Neural progenitor cell (in vitro differentiated cells): Measurements from ENCODE around the gene NOG. TPM values are rescaled to one million over a fixed set of nuclear protein-coding genes. Genes with fewer than 3 reads are reported as not detected.

ENCODE experiments used
- DNase-seq: peaks from one replicate; pipeline ENCODE4 v3.0.0-alpha.2; 2016; ENCODE audit warnings: low spot score
- H2AFZ ChIP-seq: fragments of 200-600 bp; sonication (generic); replicated peaks from 2 replicates; pipeline ENCODE4 v1.6.1; 2016; ENCODE audit warnings: antibody characterized with exemption
- H3F3A ChIP-seq: fragments of 200-600 bp; sonication (generic); 2 replicates; pipeline ENCODE4 v1.6.1; 2016; ENCODE audit warnings: antibody characterized with exemption, low read depth
- H3K27ac ChIP-seq: fragments of 200-600 bp; sonication (generic); 2 replicates; pipeline ENCODE4 v1.5.1; 2016; ENCODE audit warnings: mild to moderate bottlenecking
- H3K27me3 ChIP-seq: fragments of 200-600 bp; sonication (generic); 2 replicates; pipeline ENCODE4 v1.6.1; 2016; ENCODE audit warnings: mild to moderate bottlenecking, moderate library complexity
- H3K36me3 ChIP-seq: fragments of 200-600 bp; sonication (generic); 2 replicates; pipeline ENCODE4 v1.5.1; 2016
- H3K4me1 ChIP-seq: fragments of 200-600 bp; sonication (generic); 2 replicates; pipeline ENCODE4 v1.6.1; 2016; ENCODE audit warnings: mixed run types
- H3K4me2 ChIP-seq: fragments of 200-600 bp; sonication (generic); 2 replicates; pipeline ENCODE4 v1.6.1; 2016
- H3K4me3 ChIP-seq: fragments of 200-600 bp; sonication (generic); 2 replicates; pipeline ENCODE4 v1.5.1; 2016
- H3K79me2 ChIP-seq: fragments of 200-600 bp; sonication (generic); 2 replicates; pipeline ENCODE4 v1.6.1; 2016; ENCODE audit warnings: low read depth
- H3K9ac ChIP-seq: fragments of 200-600 bp; sonication (generic); 2 replicates; pipeline ENCODE4 v1.6.1; 2016
- H3K9me3 ChIP-seq: fragments of 200-600 bp; sonication (generic); 2 replicates; pipeline ENCODE4 v1.5.1; 2016; ENCODE audit warnings: low read depth
- H4K20me1 ChIP-seq: fragments of 200-600 bp; sonication (generic); 2 replicates; pipeline ENCODE4 v1.6.1; 2016; ENCODE audit warnings: low read depth
- H3K27ac Mint-ChIP-seq: 3 replicates; pipeline ENCODE4 v1.8.0; 2021; ENCODE audit warnings: mixed read lengths
- H3K27me3 Mint-ChIP-seq: 2 replicates; pipeline ENCODE4 v1.8.0; 2022; ENCODE audit warnings: low read depth, mild to moderate bottlenecking, inconsistent platforms, moderate library complexity, mixed read lengths; ENCODE audit not compliant: insufficient read depth
- H3K36me3 Mint-ChIP-seq: 3 replicates; pipeline ENCODE4 v1.8.0; 2021; ENCODE audit warnings: mixed read lengths
- H3K4me1 Mint-ChIP-seq: 3 replicates; pipeline ENCODE4 v1.8.0; 2021; ENCODE audit warnings: mixed read lengths
- H3K4me3 Mint-ChIP-seq: 3 replicates; pipeline ENCODE4 v1.8.0; 2021; ENCODE audit warnings: mild to moderate bottlenecking, moderate library complexity, mixed read lengths
- H3K9me3 Mint-ChIP-seq: 3 replicates; pipeline ENCODE4 v1.8.0; 2020; ENCODE audit warnings: mixed read lengths
- EZH2 ChIP-seq: fragments of 200-600 bp; sonication (generic); IDR thresholded peaks from 2 replicates; pipeline ENCODE4 v1.6.1; 2017; ENCODE audit warnings: antibody characterized with exemption, mild to moderate bottlenecking, moderate library complexity
- EZH2phosphoT487 ChIP-seq: fragments of 200-600 bp; sonication (generic); IDR thresholded peaks from 2 replicates; pipeline ENCODE4 v1.6.1; 2017; ENCODE audit warnings: antibody characterized with exemption
- total RNA-seq: library from RNA; depleted of rRNA; stranded (reverse); fragments of >200 nt; gene quantifications from 2 replicates; pipeline ENCODE4 v1.2.3, GENCODE V29; 2015; ENCODE audit warnings: low replicate concordance
- TF ChIP-seq, protein P1 (sequence below): fragments of 200-600 bp; sonication (generic); IDR thresholded peaks from 2 replicates; pipeline ENCODE4 v1.5.1; 2017; ENCODE audit warnings: antibody characterized with exemption, mild to moderate bottlenecking

Gene NOG
- total RNA-seq, 1 donor from 2014 or later: 0.34 TPM

GRCh38 chr17:56610321-56610720 lies 16.8 kb downstream of the NOG start:
- Histone ChIP-seq H3K4me2 (no peak overlapping the region), H3K9ac (no peak overlapping the region), H3K27me3 (no peaks in the 10 kb centered on the region), H3K4me1 (no peaks in the 10 kb centered on the region), H3F3A (no peaks in the 10 kb centered on the region), H3K79me2 (no peaks in the 10 kb centered on the region), H3K27ac (no peak overlapping the region), H3K36me3 (no peaks in the 10 kb centered on the region), H2AFZ (no peak overlapping the region), H3K9me3 (no peaks in the 10 kb centered on the region), H3K4me3 (no peak overlapping the region), H4K20me1 (no peaks in the 10 kb centered on the region)
- TF ChIP-seq, protein P1, sequence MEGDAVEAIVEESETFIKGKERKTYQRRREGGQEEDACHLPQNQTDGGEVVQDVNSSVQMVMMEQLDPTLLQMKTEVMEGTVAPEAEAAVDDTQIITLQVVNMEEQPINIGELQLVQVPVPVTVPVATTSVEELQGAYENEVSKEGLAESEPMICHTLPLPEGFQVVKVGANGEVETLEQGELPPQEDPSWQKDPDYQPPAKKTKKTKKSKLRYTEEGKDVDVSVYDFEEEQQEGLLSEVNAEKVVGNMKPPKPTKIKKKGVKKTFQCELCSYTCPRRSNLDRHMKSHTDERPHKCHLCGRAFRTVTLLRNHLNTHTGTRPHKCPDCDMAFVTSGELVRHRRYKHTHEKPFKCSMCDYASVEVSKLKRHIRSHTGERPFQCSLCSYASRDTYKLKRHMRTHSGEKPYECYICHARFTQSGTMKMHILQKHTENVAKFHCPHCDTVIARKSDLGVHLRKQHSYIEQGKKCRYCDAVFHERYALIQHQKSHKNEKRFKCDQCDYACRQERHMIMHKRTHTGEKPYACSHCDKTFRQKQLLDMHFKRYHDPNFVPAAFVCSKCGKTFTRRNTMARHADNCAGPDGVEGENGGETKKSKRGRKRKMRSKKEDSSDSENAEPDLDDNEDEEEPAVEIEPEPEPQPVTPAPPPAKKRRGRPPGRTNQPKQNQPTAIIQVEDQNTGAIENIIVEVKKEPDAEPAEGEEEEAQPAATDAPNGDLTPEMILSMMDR: no peak
- TF ChIP-seq EZH2 (no peak), EZH2phosphoT487 (no peak)
- Mint-ChIP-seq H3K36me3 (no peaks in the 10 kb centered on the region), H3K9me3 (peaks cover 3% of the 10 kb centered on the region), H3K27ac (no peak overlapping the region), H3K4me1 (peaks cover 15% of the 10 kb centered on the region), H3K4me3 (no peak overlapping the region), H3K27me3 (no peaks in the 10 kb centered on the region)
- no peak for DNase-seq

DNA sequence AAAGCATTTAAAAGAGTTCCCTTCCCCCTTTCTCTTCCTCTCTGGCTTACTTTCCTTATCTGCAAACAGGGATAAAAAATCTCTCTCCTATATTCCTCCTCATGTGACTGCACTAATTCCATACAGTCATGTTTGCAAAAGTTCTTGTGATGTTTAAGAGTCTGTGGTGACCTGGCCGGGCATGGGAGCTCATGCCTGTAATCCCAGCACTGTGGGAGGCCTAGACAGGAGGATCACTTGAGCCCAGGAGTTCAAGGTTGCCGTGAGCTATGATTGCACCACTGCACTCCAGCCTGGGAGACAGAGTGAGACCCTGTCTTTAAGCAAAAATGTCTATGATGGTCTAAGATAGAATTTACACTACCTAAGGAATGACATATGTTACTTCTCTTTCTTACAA lies 19.6 kb downstream of the NOG start:
- DNase-seq: no peak
- H3K27ac ChIP-seq: no peak overlapping the region
- Mint-ChIP-seq H3K4me3 (no peak overlapping the region), H3K36me3 (no peaks in the 10 kb centered on the region), H3K4me1 (peaks cover 5% of the 10 kb centered on the region), H3K27ac (no peak overlapping the region), H3K9me3 (no peaks in the 10 kb centered on the region), H3K27me3 (peaks cover 4% of the 10 kb centered on the region)
- TF ChIP-seq EZH2: no peak
- TF ChIP-seq, protein P1: no peak
- H3K36me3 ChIP-seq: no peaks in the 10 kb centered on the region
- no peaks in the 10 kb centered on the region for H3K27me3 ChIP-seq
- no peaks in the 10 kb centered on the region for H3F3A ChIP-seq
- no peaks in the 10 kb centered on the region for H3K4me1 ChIP-seq
- H3K9me3 ChIP-seq: no peaks in the 10 kb centered on the region
- no peak overlapping the region for H2AFZ ChIP-seq
- no peak overlapping the region for H3K4me3 ChIP-seq
- no peaks in the 10 kb centered on the region for H4K20me1 ChIP-seq
- H3K4me2 ChIP-seq: no peak overlapping the region
- H3K9ac ChIP-seq: no peak overlapping the region
- no peaks in the 10 kb centered on the region for H3K79me2 ChIP-seq

DNA sequence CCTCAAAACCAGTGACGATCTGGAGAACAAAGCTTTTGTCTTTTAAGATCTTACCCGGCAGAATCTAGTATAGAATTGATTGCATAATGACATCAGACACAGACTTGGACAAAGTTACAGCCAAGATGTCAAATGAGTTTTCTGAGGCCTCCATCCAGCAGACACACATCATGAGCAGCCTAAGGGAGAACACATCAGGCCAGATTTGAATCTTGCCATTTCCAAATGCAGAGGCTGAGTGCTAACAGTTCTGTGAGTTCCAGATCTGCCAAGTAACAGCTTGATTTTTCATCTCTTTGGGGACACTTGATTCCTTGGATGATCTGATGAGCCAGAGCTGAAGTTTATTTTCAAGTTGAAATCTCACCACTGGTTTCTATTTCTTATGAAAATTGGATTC lies 21.0 kb downstream of the NOG start:
- Histone ChIP-seq H3K79me2 (no peaks in the 10 kb centered on the region), H3K4me3 (no peak overlapping the region), H3F3A (no peaks in the 10 kb centered on the region), H3K9me3 (no peaks in the 10 kb centered on the region), H2AFZ (no peak overlapping the region), H3K36me3 (no peaks in the 10 kb centered on the region), H3K9ac (no peak overlapping the region), H3K27ac (no peak overlapping the region), H4K20me1 (no peaks in the 10 kb centered on the region), H3K4me2 (no peak overlapping the region), H3K27me3 (no peaks in the 10 kb centered on the region), H3K4me1 (no peaks in the 10 kb centered on the region)
- H3K9me3 Mint-ChIP-seq: no peaks in the 10 kb centered on the region
- no peak overlapping the region for H3K27ac Mint-ChIP-seq
- peaks cover 4% of the 10 kb centered on the region for H3K27me3 Mint-ChIP-seq
- TF ChIP-seq, protein P1: no peak
- TF ChIP-seq EZH2 (no peak), EZH2phosphoT487 (no peak)
- no peaks in the 10 kb centered on the region for H3K4me1 Mint-ChIP-seq
- H3K36me3 Mint-ChIP-seq: no peaks in the 10 kb centered on the region
- DNase-seq: no peak
- H3K4me3 Mint-ChIP-seq: no peak overlapping the region

DNA sequence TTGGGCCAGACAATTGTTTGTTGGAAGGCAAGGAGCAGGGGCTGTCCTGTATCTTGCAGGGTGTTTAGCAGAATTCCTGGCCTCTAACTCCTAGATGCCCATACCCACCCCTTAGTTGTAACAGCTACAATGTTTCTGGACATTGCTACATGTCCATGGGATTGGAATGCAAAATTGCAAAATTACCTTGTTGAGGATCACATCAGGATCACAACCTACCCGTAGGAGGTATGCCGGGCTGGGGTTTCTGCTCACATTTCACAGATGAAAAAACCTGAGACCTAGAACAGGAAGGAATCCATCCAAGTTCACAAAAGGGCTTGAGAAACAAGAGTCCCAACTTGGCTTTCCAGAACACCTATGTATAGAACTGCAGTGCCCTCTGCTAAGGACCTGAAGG lies 22.7 kb downstream of the NOG start:
- no peaks in the 10 kb centered on the region for H3K27me3 ChIP-seq
- no peak overlapping the region for H3K4me2 ChIP-seq
- H3K9ac ChIP-seq: no peak overlapping the region
- Mint-ChIP-seq H3K9me3 (no peaks in the 10 kb centered on the region), H3K4me3 (no peak overlapping the region), H3K27me3 (peaks cover 4% of the 10 kb centered on the region), H3K4me1 (no peaks in the 10 kb centered on the region), H3K27ac (no peak overlapping the region), H3K36me3 (no peaks in the 10 kb centered on the region)
- no peaks in the 10 kb centered on the region for H3K9me3 ChIP-seq
- H3K27ac ChIP-seq: no peak overlapping the region
- H3K4me1 ChIP-seq: no peaks in the 10 kb centered on the region
- no peak overlapping the region for H3K4me3 ChIP-seq
- H2AFZ ChIP-seq: no peak overlapping the region
- no peak for DNase-seq
- no peaks in the 10 kb centered on the region for H3K79me2 ChIP-seq
- TF ChIP-seq, protein P1: no peak
- TF ChIP-seq EZH2phosphoT487: no peak
- no peak for TF ChIP-seq EZH2
- no peaks in the 10 kb centered on the region for H3F3A ChIP-seq
- H4K20me1 ChIP-seq: no peaks in the 10 kb centered on the region
- no peaks in the 10 kb centered on the region for H3K36me3 ChIP-seq
